ENCODE measurements around the gene PTTG1IP2.

The PTTG1IP2 gene

DNA sequence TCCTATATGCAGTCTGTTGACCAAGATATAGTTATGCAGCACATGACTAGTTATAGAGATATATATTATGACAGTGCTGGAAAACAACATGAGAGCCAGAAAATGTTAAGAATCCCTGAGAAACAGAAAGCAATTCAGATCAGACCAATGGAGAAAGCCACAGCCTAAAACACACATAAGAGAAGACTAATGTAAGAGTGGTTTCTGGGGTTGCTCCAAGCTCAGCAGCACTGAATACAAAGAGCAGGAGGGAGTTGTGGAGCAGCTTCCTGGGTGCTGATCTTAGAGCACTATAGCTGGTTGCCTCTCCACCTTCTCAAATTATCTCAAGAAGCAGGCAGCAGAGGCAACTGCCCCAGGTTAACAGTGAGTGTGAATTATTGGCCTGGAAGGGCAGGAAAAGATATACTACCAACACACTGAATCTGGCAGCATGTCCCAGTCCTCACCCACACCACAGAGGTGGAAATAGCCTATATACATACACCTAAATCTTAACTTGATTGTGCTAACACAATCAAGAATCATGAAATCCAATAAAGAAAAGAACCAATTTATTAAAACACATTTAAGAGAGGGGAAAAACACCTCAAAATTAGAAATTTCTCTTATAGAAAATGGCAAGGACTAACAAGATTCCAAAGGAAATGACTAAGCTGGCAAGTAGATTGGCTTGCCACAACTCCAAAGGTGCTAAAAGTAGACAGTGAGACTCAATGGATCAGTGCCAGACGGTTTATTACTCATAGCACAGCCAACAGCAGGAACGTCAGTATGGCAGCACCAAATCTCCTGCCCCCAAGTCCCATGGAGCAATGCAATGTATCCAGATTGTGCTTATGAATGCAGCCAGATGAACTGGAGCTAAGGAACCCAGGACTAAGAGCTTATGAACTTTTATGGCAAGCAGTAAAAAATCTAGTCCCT lies 5.1 kb downstream of the PTTG1IP2 start:
- in situ Hi-C loops (cut with MboI; ENCODE audit: low sequenced_read_pairs), result no loop called here

DNA sequence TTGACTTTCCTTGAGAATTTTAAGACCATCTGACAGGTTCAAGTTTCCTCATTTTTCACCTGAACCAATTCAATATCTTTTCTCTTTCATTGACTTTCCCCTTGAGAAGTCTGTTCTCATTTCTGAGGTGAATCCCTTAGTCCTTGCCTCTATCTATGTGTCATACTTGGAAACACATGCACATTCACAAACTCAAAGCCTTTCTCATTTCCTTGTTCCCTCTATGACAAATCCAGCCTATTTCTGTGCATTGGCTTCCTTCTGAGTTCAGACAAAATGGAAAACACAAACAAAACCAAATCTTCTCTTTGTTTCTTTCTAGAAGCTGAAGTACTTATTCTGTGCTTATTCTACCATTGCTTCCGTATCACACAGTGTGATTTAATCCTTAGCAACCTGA lies 13.8 kb downstream of the PTTG1IP2 start:
- in situ Hi-C loops (cut with MboI; ENCODE audit: low sequenced_read_pairs), result no loop called here

- in situ Hi-C loops (cut with MboI; ENCODE audit: low sequenced_read_pairs), result no loop called here
Measured at GRCh38 chr7:90484706-90485105, 15.3 kb downstream of the PTTG1IP2 start.

- in situ Hi-C loops (cut with MboI; ENCODE audit: low sequenced_read_pairs), result no loop called here
Measured at GRCh38 chr7:90485734-90486316, 16.4 kb downstream of the PTTG1IP2 start.

DNA sequence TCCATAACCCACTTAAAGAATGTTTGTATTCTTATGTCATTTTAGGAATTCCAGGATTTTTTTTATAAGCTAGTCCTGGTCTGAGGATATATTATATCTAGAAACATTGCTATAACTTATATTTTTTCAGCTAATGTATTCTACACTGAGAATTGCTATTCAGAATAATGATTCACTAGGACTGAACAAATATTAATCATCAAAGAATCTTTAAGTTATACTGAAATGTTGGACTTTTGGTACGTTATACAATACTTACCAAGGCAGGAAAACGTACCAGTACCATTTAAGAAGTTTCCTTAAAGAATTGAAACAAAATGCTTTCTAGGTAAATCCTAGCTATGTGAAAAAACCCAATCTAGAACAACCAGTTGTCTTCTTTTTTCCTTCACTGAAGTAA lies 18.4 kb downstream of the PTTG1IP2 start:
- in situ Hi-C loops (cut with MboI; ENCODE audit: low sequenced_read_pairs), result no loop called here

DNA sequence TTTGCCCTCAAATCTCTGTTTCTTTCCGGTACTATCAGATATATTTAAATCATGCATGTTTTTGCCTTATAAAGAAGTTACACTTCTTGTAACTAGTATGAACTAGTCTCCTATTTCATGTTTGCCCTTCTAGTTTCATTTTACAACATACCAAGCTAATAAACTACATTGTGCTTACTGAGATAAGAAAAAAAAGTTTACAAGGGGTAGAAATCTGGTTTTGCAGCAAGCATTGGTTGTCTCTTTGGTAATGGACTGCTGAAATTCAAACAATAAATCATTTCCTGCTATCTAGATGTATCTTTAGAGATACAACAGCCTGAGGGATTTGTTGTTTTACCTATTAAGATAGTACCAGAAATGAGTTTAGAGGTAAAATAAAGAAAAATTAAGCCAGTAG lies 18.8 kb downstream of the PTTG1IP2 start:
- in situ Hi-C loops (cut with MboI; ENCODE audit: low sequenced_read_pairs), result no loop called here

GRCh38 chr7:90492250-90492649 lies 22.8 kb downstream of the PTTG1IP2 start:
- in situ Hi-C loops (cut with MboI; ENCODE audit: low sequenced_read_pairs), result no loop called here

DNA sequence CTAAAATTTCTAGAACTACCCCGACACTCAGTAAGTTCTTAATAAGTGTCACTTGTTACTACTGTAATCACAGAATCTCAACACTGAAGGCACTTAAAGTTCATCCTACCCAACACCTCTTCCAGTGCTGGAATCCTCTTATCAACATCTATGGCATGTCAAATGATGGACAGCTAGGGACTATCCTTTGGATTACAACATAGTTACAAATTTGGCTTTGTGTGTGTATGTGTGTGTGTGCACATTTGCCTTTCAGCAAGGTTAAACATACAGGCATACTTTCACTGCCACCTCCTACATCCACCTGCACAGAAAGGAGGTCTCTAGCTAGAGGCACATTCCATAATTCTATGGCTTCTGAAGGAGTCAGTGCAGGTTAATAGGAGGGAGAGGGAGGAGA lies 25.8 kb downstream of the PTTG1IP2 start:
- in situ Hi-C loops (cut with MboI; ENCODE audit: low sequenced_read_pairs), result no loop called here

GRCh38 chr7:90502539-90502938 lies 33.1 kb downstream of the PTTG1IP2 start:
- in situ Hi-C loops (cut with MboI; ENCODE audit: low sequenced_read_pairs), result no loop called here

DNA sequence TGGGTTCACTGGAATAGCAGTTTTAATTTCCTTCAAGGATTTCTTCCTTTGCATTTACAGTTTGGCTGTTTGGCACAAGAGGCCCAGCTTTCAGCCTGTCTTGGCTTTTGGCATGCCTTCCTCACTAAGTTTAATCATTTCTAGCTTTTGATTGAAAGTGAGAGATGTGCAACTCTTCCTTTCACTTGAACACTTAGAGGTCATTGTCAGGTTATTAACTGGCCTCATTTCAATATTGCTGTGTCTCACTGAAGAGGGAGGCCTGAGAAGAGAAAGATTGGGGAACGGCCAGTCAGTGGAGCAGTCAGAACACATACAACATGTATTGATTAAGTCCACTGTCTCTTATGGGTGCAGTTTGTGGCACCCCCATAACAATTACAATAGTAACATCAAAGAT lies 33.9 kb downstream of the PTTG1IP2 start:
- in situ Hi-C loops (cut with MboI; ENCODE audit: low sequenced_read_pairs), result no loop called here

GRCh38 chr7:90507692-90508091 lies 38.3 kb downstream of the PTTG1IP2 start:
- in situ Hi-C loops (cut with MboI; ENCODE audit: low sequenced_read_pairs), result no loop called here

- in situ Hi-C loops (cut with MboI; ENCODE audit: low sequenced_read_pairs), result no loop called here
Measured at GRCh38 chr7:90511776-90512175, 42.3 kb downstream of the PTTG1IP2 start.

- in situ Hi-C loops (cut with MboI; ENCODE audit: low sequenced_read_pairs), result no loop called here
Measured at GRCh38 chr7:90512821-90513254, 43.4 kb downstream of the PTTG1IP2 start.

- in situ Hi-C loops (cut with MboI; ENCODE audit: low sequenced_read_pairs), result no loop called here
Measured at GRCh38 chr7:90516257-90516656, 46.8 kb downstream of the PTTG1IP2 start.

DNA sequence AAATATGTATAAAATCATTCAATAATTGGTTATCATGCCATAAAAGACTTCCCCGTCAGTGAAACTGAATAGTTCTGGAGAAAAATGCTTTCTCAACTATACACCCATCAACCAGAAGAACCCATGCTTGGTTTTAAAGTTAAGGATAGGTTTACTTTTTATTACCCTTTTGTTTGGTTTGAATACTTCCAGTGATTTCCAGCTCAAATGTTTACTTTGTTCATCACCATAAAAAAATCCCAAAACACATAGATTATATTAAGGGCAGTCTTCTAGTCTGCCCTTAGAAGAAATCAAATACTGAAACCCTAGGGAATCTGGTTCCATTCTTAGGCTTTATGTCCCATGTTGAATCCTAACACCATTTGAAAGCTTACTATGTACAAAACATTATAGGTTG lies 49.2 kb downstream of the PTTG1IP2 start:
- in situ Hi-C loops (cut with MboI; ENCODE audit: low sequenced_read_pairs), result no loop called here

DNA sequence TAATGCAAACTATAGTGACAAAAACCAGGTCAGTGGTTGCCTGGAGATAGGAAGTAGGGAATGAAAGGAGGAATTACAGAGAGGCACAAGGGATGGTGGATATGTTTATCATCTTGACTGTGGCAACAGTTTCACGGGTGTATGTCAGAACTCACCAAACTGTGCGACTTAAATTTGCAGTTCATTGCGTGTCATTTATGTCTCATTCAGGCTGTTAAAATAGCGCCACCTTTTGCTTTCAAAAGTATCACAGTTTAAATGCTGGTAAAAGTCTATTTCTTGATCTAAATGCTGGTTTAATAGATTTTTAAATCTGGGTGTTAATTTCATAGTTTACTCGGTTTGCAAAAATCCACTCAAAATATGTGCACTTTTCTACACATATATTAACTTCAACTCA lies 51.0 kb downstream of the PTTG1IP2 start:
- in situ Hi-C loops (cut with MboI; ENCODE audit: low sequenced_read_pairs), result no loop called here

DNA sequence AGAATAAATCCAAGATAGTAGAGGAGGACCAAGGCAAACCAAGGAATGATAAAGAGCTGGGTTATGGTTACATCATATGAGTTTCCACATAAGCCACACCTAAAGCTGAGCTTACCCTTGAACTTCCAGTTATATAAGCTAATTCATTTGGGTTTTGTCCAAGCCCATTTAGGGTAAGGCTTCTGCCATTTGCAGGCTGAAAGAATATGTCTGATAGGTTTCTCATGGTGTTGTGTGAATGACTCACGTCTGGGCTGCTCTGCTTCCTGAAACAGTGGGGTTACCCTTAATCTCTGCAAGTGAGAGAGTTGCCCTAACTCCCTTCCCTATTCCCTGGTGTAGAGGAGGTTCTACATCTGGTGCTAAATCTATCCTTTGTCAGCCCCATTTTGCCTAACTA lies 60.8 kb downstream of the PTTG1IP2 start:
- in situ Hi-C loops (cut with MboI; ENCODE audit: low sequenced_read_pairs), result no loop called here

GRCh38 chr7:90532231-90532929 lies 62.9 kb downstream of the PTTG1IP2 start:
- in situ Hi-C loops (cut with MboI; ENCODE audit: low sequenced_read_pairs), result no loop called here

GRCh38 chr7:90536449-90536848 lies 67.0 kb downstream of the PTTG1IP2 start:
- in situ Hi-C loops (cut with MboI; ENCODE audit: low sequenced_read_pairs), result no loop called here

- in situ Hi-C loops (cut with MboI; ENCODE audit: low sequenced_read_pairs), result no loop called here
Measured at GRCh38 chr7:90538405-90538804, 69.0 kb downstream of the PTTG1IP2 start.

GRCh38 chr7:90540406-90540805 lies 71.0 kb downstream of the PTTG1IP2 start:
- in situ Hi-C loops (cut with MboI; ENCODE audit: low sequenced_read_pairs), result no loop called here

GRCh38 chr7:90551036-90551435 lies 81.6 kb downstream of the PTTG1IP2 start:
- in situ Hi-C loops (cut with MboI; ENCODE audit: low sequenced_read_pairs), result no loop called here
